Trophoblast cell (in vitro differentiated cells and primary cell): Measurements from ENCODE around the gene SORCS3.

Experiments
- DNase-seq, 2 donors: peaks; one replicate each; pipeline ENCODE4 v3.0.0-alpha.2; 2016
- H2AFZ ChIP-seq: 2 replicates; pipeline ENCODE4 v1.6.1; 2013; ENCODE audit warnings: low read length, moderate library complexity, mild to moderate bottlenecking; ENCODE audit not compliant: insufficient read depth, poor library complexity
- H2AK5ac ChIP-seq: 2 replicates; pipeline ENCODE4 v1.6.1; 2013; ENCODE audit warnings: mild to moderate bottlenecking, low read length
- H2BK120ac ChIP-seq: 2 replicates; pipeline ENCODE4 v1.6.1; 2013; ENCODE audit warnings: low read length, mild to moderate bottlenecking, moderate library complexity; ENCODE audit not compliant: insufficient read depth, poor library complexity
- H2BK12ac ChIP-seq: 2 replicates; pipeline ENCODE4 v1.6.1; 2013; ENCODE audit warnings: mild to moderate bottlenecking, low read length, moderate library complexity
- H2BK5ac ChIP-seq: 2 replicates; pipeline ENCODE4 v1.6.1; 2013; ENCODE audit warnings: low read length, low read depth, moderate library complexity, mild to moderate bottlenecking; ENCODE audit not compliant: poor library complexity
- H3K14ac ChIP-seq: 2 replicates; pipeline ENCODE4 v1.6.1; 2013; ENCODE audit warnings: mild to moderate bottlenecking, low read length
- H3K18ac ChIP-seq: 2 replicates; pipeline ENCODE4 v1.6.1; 2013; ENCODE audit warnings: mild to moderate bottlenecking, low read length
- H3K23ac ChIP-seq: 2 replicates; pipeline ENCODE4 v1.6.1; 2013; ENCODE audit warnings: low read length
- H3K27ac ChIP-seq: 2 replicates; pipeline ENCODE4 v1.5.1; 2013; ENCODE audit warnings: low read depth, mild to moderate bottlenecking, inconsistent platforms, low read length, moderate library complexity
- H3K27me3 ChIP-seq: 2 replicates; pipeline ENCODE4 v1.6.1; 2013; ENCODE audit warnings: inconsistent platforms, mild to moderate bottlenecking, low read length, moderate library complexity; ENCODE audit not compliant: insufficient read depth
- H3K36me3 ChIP-seq, 2 experiments: 1 replicate in 1 of 2; 2 replicates in 1 of 2; pipeline ENCODE4 v1.6.1; 2013; ENCODE audit warnings: low read length in 2 of 2, mild to moderate bottlenecking in 2 of 2, moderate library complexity in 1 of 2; ENCODE audit not compliant: insufficient read depth in 2 of 2, control insufficient read depth in 1 of 2
- H3K4ac ChIP-seq: 2 replicates; pipeline ENCODE4 v1.6.1; 2013; ENCODE audit warnings: low read depth, mild to moderate bottlenecking, low read length, moderate library complexity
- H3K4me1 ChIP-seq, 2 experiments: 1 replicate in 1 of 2; 2 replicates in 1 of 2; pipeline ENCODE4 v1.6.1; 2013; ENCODE audit warnings: low read length in 2 of 2, mild to moderate bottlenecking in 2 of 2, moderate library complexity in 1 of 2; ENCODE audit not compliant: insufficient read depth in 2 of 2, control insufficient read depth in 1 of 2
- H3K4me2 ChIP-seq: 2 replicates; pipeline ENCODE4 v1.6.1; 2013; ENCODE audit warnings: inconsistent platforms, mild to moderate bottlenecking, low read length, moderate library complexity
- H3K4me3 ChIP-seq: 2 replicates; pipeline ENCODE4 v1.5.1; 2013; ENCODE audit warnings: mild to moderate bottlenecking, low read depth, low read length, inconsistent platforms
- H3K79me1 ChIP-seq: one replicate; pipeline ENCODE4 v1.6.1; 2013; ENCODE audit warnings: low read length
- H3K79me2 ChIP-seq: 2 replicates; pipeline ENCODE4 v1.6.1; 2013; ENCODE audit warnings: low read length, mild to moderate bottlenecking; ENCODE audit not compliant: control insufficient read depth, insufficient read depth, poor library complexity
- H3K9ac ChIP-seq: 2 replicates; pipeline ENCODE4 v1.6.1; 2013; ENCODE audit warnings: mild to moderate bottlenecking, low read length
- H3K9me3 ChIP-seq: 2 replicates; pipeline ENCODE4 v1.6.1; 2013; ENCODE audit warnings: low read depth, mild to moderate bottlenecking, control low read depth, inconsistent platforms, low read length; ENCODE audit not compliant: insufficient read depth
- H4K12ac ChIP-seq: 2 replicates; pipeline ENCODE4 v1.6.1; 2013; ENCODE audit warnings: low read depth, mild to moderate bottlenecking, low read length, moderate library complexity
- H4K8ac ChIP-seq: 2 replicates; pipeline ENCODE4 v1.6.1; 2013; ENCODE audit warnings: low read depth, mild to moderate bottlenecking, low read length, moderate library complexity
- H4K91ac ChIP-seq: one replicate; pipeline ENCODE4 v1.6.1; 2013; ENCODE audit warnings: low read depth, mild to moderate bottlenecking, low read length, moderate library complexity
- WGBS: extraction: QIAGEN DNeasy Blood & Tissue Kit; methylation state at CpG from one replicate; pipeline ENCODE4 v1.1.7; 2013; ENCODE audit warnings: missing lambda C conversion rate; ENCODE audit not compliant: insufficient read length, insufficient coverage; ENCODE audit errors: extremely low coverage; 5-methylcytosine and 5-hydroxymethylcytosine counted together

SORCS3 gene

DNA sequence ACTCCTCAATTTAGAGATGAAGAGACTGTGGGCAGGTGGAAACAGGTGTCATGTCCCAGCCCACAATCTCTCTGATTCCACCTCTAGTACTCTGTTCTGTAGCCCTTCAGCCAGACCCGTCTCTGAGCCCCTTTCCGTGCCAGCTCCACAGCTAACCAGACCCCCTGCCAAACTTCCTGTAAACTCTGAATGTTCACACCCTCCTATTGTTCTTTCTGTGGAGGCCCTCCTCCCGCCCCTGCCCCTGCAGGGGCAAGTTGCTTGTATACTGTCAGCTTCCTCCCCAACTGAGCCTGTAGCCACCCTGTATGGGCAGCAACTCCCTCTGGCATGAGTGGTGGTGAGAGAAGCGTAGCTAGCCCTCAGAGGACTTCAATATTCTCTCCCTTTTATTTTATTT, 520.7 kb downstream of the SORCS3 start:
- Histone ChIP-seq H3K27me3 (no peaks in the 10 kb centered on the region), H2BK5ac (no peak overlapping the region), H3K23ac (no peak overlapping the region), H2AFZ (no peak overlapping the region), H3K4me3 (no peak overlapping the region), H2BK120ac (no peak overlapping the region), H3K36me3 (no peaks in the 10 kb centered on the region), H3K79me1 (no peaks in the 10 kb centered on the region), H3K27ac (no peak overlapping the region), H4K12ac (no peak overlapping the region), H2BK12ac (no peak overlapping the region), H4K8ac (no peak overlapping the region), H2AK5ac (no peak overlapping the region), H3K4me2 (no peak overlapping the region), H3K9ac (no peak overlapping the region), H3K18ac (no peak overlapping the region), H3K79me2 (no peaks in the 10 kb centered on the region), H3K4ac (no peak overlapping the region), H3K4me1 (no peaks in the 10 kb centered on the region), H3K14ac (no peak overlapping the region), H4K91ac (no peak overlapping the region), H3K9me3 (no peaks in the 10 kb centered on the region)
- DNase-seq, result no peak
- no CpG with 5 or more reads among the region's 4 CpGs for WGBS

DNA sequence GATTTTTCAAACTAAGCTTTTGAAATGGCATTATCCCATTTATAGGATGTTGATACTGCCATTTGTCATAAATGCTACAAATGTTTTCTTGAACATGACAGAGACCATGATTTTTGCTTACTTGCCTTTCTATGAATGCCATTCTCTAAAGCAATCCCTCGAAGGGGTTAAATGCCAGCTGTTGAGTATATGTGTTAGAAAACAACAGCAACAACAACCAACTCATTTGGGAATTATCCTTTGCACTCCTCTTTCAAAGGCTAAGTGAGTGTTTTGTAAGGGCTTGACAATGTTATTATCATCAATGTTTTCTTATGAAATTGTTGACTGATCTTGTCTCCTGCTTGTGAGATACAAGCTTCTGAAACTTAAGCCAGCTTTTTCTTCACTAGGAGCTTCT, 529.4 kb downstream of the SORCS3 start:
- Histone ChIP-seq H3K79me1 (no peaks in the 10 kb centered on the region), H2BK5ac (no peak overlapping the region), H3K18ac (no peak overlapping the region), H4K12ac (no peak overlapping the region), H2BK120ac (no peak overlapping the region), H3K9ac (no peak overlapping the region), H3K4me2 (no peak overlapping the region), H2AFZ (no peak overlapping the region), H3K4me1 (no peaks in the 10 kb centered on the region), H2AK5ac (no peak overlapping the region), H3K14ac (no peak overlapping the region), H3K9me3 (no peaks in the 10 kb centered on the region), H3K23ac (no peak overlapping the region), H3K4me3 (no peak overlapping the region), H3K27ac (no peak overlapping the region), H4K91ac (no peak overlapping the region), H3K27me3 (no peaks in the 10 kb centered on the region), H3K36me3 (no peaks in the 10 kb centered on the region), H2BK12ac (no peak overlapping the region), H3K79me2 (no peaks in the 10 kb centered on the region), H3K4ac (no peak overlapping the region), H4K8ac (no peak overlapping the region)
- WGBS, result no CpG with 5 or more reads among the region's 1 CpG
- no peak for DNase-seq

- Histone ChIP-seq H4K12ac (no peak overlapping the region), H3K18ac (no peak overlapping the region), H2AK5ac (no peak overlapping the region), H2BK12ac (no peak overlapping the region), H4K91ac (no peak overlapping the region), H4K8ac (no peak overlapping the region), H3K4me1 (no peaks in the 10 kb centered on the region), H3K36me3 (no peaks in the 10 kb centered on the region), H3K4ac (no peak overlapping the region), H3K27me3 (no peaks in the 10 kb centered on the region), H3K23ac (no peak overlapping the region), H2AFZ (no peak overlapping the region), H3K27ac (no peak overlapping the region), H3K79me1 (no peaks in the 10 kb centered on the region), H2BK5ac (no peak overlapping the region), H2BK120ac (no peak overlapping the region), H3K4me2 (no peak overlapping the region), H3K4me3 (no peak overlapping the region), H3K14ac (no peak overlapping the region), H3K9ac (no peak overlapping the region), H3K9me3 (no peaks in the 10 kb centered on the region), H3K79me2 (no peaks in the 10 kb centered on the region)
- no CpG with 5 or more reads among the region's 3 CpGs for WGBS
- DNase-seq, result no peak
These were observed 530.9 kb downstream of the SORCS3 start for GRCh38 chr10:105171945-105172344.

GRCh38 chr10:105181626-105182025, 540.5 kb downstream of the SORCS3 start:
- H2AFZ ChIP-seq, result no peak overlapping the region

More at GRCh38 chr10:105181626-105182025, 540.5 kb downstream of the SORCS3 start:
- Histone ChIP-seq H3K9ac (no peak overlapping the region), H3K4ac (no peak overlapping the region), H3K18ac (no peak overlapping the region), H3K9me3 (no peaks in the 10 kb centered on the region), H3K14ac (no peak overlapping the region), H4K91ac (no peak overlapping the region), H3K23ac (no peak overlapping the region), H2BK5ac (no peak overlapping the region), H2BK12ac (no peak overlapping the region), H3K4me3 (no peak overlapping the region), H2AK5ac (no peak overlapping the region), H3K79me2 (no peaks in the 10 kb centered on the region), H3K4me1 (no peaks in the 10 kb centered on the region), H3K36me3 (no peaks in the 10 kb centered on the region), H3K27ac (no peak overlapping the region), H2BK120ac (no peak overlapping the region), H3K4me2 (no peak overlapping the region), H4K12ac (no peak overlapping the region), H3K27me3 (no peaks in the 10 kb centered on the region), H4K8ac (no peak overlapping the region), H3K79me1 (no peaks in the 10 kb centered on the region)
- no peak for DNase-seq
